ENCODE measurements around the gene SYT13. TPM values are rescaled to one million over a fixed set of nuclear protein-coding genes. Genes with fewer than 3 reads are reported as not detected.

Gene SYT13
- total and polyA plus RNA-seq, 2 donors (not counting 3 experiments of a cell fraction or from before 2014, with no cell fraction given) = not detected

DNA sequence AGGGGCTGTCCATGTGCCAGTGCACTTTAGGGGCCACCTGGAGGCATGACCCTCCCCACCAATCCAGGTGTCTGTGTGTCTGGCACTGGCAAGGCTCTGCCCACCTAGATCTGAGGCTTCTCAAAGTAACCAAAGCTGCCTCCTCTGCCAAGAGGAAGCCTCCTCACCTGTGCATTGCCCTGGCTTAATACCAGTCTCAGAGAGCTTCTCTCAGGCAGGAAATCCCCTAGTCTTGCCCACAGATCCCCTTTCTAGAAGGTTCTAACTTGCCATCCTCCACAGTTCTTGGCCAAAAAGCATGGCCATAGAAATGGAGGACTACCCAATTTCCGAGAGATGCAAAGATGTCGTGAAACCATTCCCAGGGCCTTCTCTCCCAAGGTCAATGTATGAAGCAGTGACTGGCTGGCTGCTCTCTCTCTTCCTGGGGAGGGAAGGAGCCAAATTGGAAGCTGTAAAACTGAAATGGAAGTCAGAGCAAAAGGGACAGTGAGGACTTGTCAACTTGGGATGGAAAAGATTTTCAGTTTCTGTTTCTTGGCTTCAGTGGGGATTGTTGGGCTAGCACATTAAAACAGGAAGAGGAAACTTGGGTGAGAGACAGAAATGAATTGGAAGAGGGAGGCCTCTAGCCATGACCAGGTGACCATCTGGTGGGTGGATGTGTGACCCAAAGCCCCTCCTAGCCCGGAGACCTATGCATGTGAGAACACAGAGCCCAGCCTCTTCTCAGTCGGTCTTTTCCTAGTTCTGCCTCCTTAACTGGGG is 70.9 kb downstream of the SYT13 start:
- Histone ChIP-seq H3K79me2 (ENCODE audit: control insufficient read depth, insufficient read depth, low read length) (no peaks in the 10 kb centered on the region), H3K4me3 (replicated peaks in 1 of 3; ENCODE audit: insufficient read depth in 1 of 3, low read depth in 1 of 3, low read length in 3 of 3) (no peak overlapping the region), H3K27ac (ENCODE audit: insufficient read depth, low read depth, low read length) (no peak overlapping the region), H2AFZ (ENCODE audit: low read depth, low read length) (no peak overlapping the region), H3K36me3 (ENCODE audit: control insufficient read depth in 2 of 2, extremely low read depth in 1 of 2, insufficient read depth in 2 of 2, low read length in 2 of 2) (peaks cover 0 to 6% of the 10 kb centered on the region in 2 experiments), H4K20me1 (replicated peaks; ENCODE audit: control insufficient read depth, extremely low read depth, insufficient read depth, low read length) (no peaks in the 10 kb centered on the region), H3K4me1 (ENCODE audit: control insufficient read depth, extremely low read depth, insufficient read depth, low read length) (peaks cover 5% of the 10 kb centered on the region), H3K9me1 (replicated peaks; ENCODE audit: control insufficient read depth, extremely low read depth, insufficient read depth, low read length) (no peaks in the 10 kb centered on the region), H3K9me3 (replicated peaks; ENCODE audit: control insufficient read depth, insufficient read depth, low read length) (no peaks in the 10 kb centered on the region), H3K27me3 (ENCODE audit: control insufficient read depth in 2 of 2, insufficient read depth in 2 of 2, low read length in 2 of 2) (peaks cover 0 to 3% of the 10 kb centered on the region in 2 experiments), H3K4me2 (ENCODE audit: insufficient read depth, low read length) (no peak overlapping the region), H3K9ac (replicated peaks; ENCODE audit: extremely low read depth, insufficient read depth, low read length) (no peak overlapping the region)
- CTCF ChIA-PET = interaction anchor here (1.4 kb wide), 1 partner anchor 18 kb away, joined by 6 read pairs; no protein-coding TSS in a partner anchor
- FAIRE-seq = no peak
- no peak for DNase-seq (ENCODE audit: low read depth, low spot score)
- TF ChIP-seq POLR2AphosphoS5 (IDR thresholded peaks at IDR 0.05; ENCODE audit: insufficient read depth, low read depth, low read length) = no peak
- TF ChIP-seq, protein P1, sequence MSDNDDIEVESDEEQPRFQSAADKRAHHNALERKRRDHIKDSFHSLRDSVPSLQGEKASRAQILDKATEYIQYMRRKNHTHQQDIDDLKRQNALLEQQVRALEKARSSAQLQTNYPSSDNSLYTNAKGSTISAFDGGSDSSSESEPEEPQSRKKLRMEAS (IDR thresholded peaks at IDR 0.05; ENCODE audit: insufficient read depth, insufficient read length) = no peak
- TF ChIP-seq JUN (IDR thresholded peaks at IDR 0.05; ENCODE audit: borderline replicate concordance, insufficient read depth, insufficient read length, low read depth) = no peak
- TF ChIP-seq, protein P2, sequence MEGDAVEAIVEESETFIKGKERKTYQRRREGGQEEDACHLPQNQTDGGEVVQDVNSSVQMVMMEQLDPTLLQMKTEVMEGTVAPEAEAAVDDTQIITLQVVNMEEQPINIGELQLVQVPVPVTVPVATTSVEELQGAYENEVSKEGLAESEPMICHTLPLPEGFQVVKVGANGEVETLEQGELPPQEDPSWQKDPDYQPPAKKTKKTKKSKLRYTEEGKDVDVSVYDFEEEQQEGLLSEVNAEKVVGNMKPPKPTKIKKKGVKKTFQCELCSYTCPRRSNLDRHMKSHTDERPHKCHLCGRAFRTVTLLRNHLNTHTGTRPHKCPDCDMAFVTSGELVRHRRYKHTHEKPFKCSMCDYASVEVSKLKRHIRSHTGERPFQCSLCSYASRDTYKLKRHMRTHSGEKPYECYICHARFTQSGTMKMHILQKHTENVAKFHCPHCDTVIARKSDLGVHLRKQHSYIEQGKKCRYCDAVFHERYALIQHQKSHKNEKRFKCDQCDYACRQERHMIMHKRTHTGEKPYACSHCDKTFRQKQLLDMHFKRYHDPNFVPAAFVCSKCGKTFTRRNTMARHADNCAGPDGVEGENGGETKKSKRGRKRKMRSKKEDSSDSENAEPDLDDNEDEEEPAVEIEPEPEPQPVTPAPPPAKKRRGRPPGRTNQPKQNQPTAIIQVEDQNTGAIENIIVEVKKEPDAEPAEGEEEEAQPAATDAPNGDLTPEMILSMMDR (IDR thresholded peaks at IDR 0.05; ENCODE audit: extremely low read depth in 1 of 2, insufficient read depth in 1 of 2, low read depth in 1 of 2, low read length in 2 of 2) = no peak
- no peak for TF ChIP-seq FOS (IDR thresholded peaks at IDR 0.05; ENCODE audit: borderline replicate concordance, insufficient read depth, low read length)
- TF ChIP-seq MYC (IDR thresholded peaks at IDR 0.05; ENCODE audit: low read depth, low read length) = no peak
- no peak for TF ChIP-seq POLR2A (IDR thresholded peaks at IDR 0.05; ENCODE audit: low read depth, low read length)
- no peak for TF ChIP-seq EZH2 (IDR thresholded peaks at IDR 0.05; ENCODE audit: borderline replicate concordance, low read depth, low read length, severe bottlenecking)
- TF ChIP-seq GATA2 (IDR thresholded peaks at IDR 0.05; ENCODE audit: insufficient read depth, insufficient read length, low read depth, low read length) = no peak
- no TSS peak for BruUV-seq (replicated peaks)
- intact Hi-C loops (cut with micrococcal nuclease) (no loop called here), dilution Hi-C loops (cut with MboI; ENCODE audit: extremely low pct_ligation_motif_present, low sequenced_read_pairs) (no loop called here)
- POLR2A ChIA-PET = no interaction called here
